Naive thymus-derived CD4-positive, alpha-beta T cell (primary cell): Measurements from ENCODE around the gene PLD6. TPM values are rescaled to one million over a fixed set of nuclear protein-coding genes. Genes with fewer than 3 reads are reported as not detected.
A peak's percentile ranks its signal among the peaks of the same experiment; 100 is the strongest.

ENCODE experiments used
- ATAC-seq: fragments of 150-1000 bp; cut with Tn5 transposase; 2 replicates; pipeline ENCODE4 v1.10.0; 2021; ENCODE audit warnings: mild to moderate bottlenecking, moderate library complexity
- CTCF ChIA-PET: fragments of 350-600 bp; sonication (Branson Sonifier 250); formaldehyde crosslinking; loops from one replicate; lab custom pipeline; 2021; ENCODE audit warnings: antibody characterized with exemption; lab: Charles Lee
- POLR2A ChIA-PET: fragments of 350-600 bp; sonication (Branson Sonifier 250); formaldehyde crosslinking; loops from one replicate; lab custom pipeline; 2021; ENCODE audit warnings: antibody characterized with exemption, inconsistent platforms; lab: Charles Lee
- DNase-seq, 9 donors: peaks; one replicate each; pipeline versions ENCODE4 v3.0.0 to v3.0.0-alpha.2; 2020 to 2022; ENCODE audit warnings: mixed read lengths in 1 of 9
- H3K27ac ChIP-seq: one replicate; pipeline ENCODE4 v1.7.0; 2013; ENCODE audit warnings: mild to moderate bottlenecking, low read depth, low read length, moderate library complexity
- H3K27me3 ChIP-seq, 2 donors: one replicate each; pipeline ENCODE4 v1.7.0; 2013; ENCODE audit warnings: low read length in 2 of 2, mild to moderate bottlenecking in 2 of 2, moderate library complexity in 2 of 2; ENCODE audit not compliant: control insufficient read depth in 2 of 2, insufficient read depth in 2 of 2
- H3K36me3 ChIP-seq, 3 experiments: 1 replicate in 2 of 3; 2 replicates in 1 of 3; pipeline ENCODE4 v1.7.0; 2013; ENCODE audit warnings: low read length in 3 of 3, mild to moderate bottlenecking in 3 of 3, moderate library complexity in 1 of 3; ENCODE audit not compliant: insufficient read depth in 3 of 3, control insufficient read depth in 2 of 3
- H3K4me1 ChIP-seq, 2 donors: one replicate each; pipeline ENCODE4 v1.7.0; 2013; ENCODE audit warnings: low read length in 2 of 2, mild to moderate bottlenecking in 2 of 2, moderate library complexity in 1 of 2; ENCODE audit not compliant: control insufficient read depth in 2 of 2, insufficient read depth in 2 of 2
- H3K4me3 ChIP-seq: 2 replicates; pipeline ENCODE4 v1.7.0; 2013; ENCODE audit warnings: mild to moderate bottlenecking, low read length
- H3K9me3 ChIP-seq, 3 experiments: 1 replicate in 2 of 3; 2 replicates in 1 of 3; pipeline ENCODE4 v1.7.0; 2013; ENCODE audit warnings: low read length in 3 of 3; ENCODE audit not compliant: control insufficient read depth in 2 of 3
- H3K27ac Mint-ChIP-seq, 9 donors: one replicate each; pipeline ENCODE4 v1.8.0; 2020 to 2022; ENCODE audit warnings: mixed read lengths in 9 of 9, mild to moderate bottlenecking in 8 of 9, moderate library complexity in 5 of 9, inconsistent platforms in 2 of 9
- H3K27me3 Mint-ChIP-seq, 5 donors: one replicate each; pipeline ENCODE4 v1.8.0; 2021 to 2022; ENCODE audit warnings: mixed read lengths in 5 of 5, mild to moderate bottlenecking in 1 of 5
- H3K36me3 Mint-ChIP-seq, 5 donors: one replicate each; pipeline ENCODE4 v1.8.0; 2020 to 2022; ENCODE audit warnings: mixed read lengths in 5 of 5, mild to moderate bottlenecking in 3 of 5, inconsistent platforms in 1 of 5
- H3K4me1 Mint-ChIP-seq, 7 donors: one replicate each; pipeline ENCODE4 v1.8.0; 2020 to 2022; ENCODE audit warnings: mixed read lengths in 7 of 7, mild to moderate bottlenecking in 3 of 7, inconsistent platforms in 1 of 7
- H3K4me3 Mint-ChIP-seq, 10 donors: one replicate each; pipeline ENCODE4 v1.8.0; 2020 to 2022; ENCODE audit warnings: mild to moderate bottlenecking in 10 of 10, mixed read lengths in 10 of 10, moderate library complexity in 6 of 10, inconsistent platforms in 2 of 10
- H3K9me3 Mint-ChIP-seq, 11 donors: one replicate each; pipeline ENCODE4 v1.8.0; 2020 to 2022; ENCODE audit warnings: mixed read lengths in 11 of 11, mild to moderate bottlenecking in 4 of 11, inconsistent platforms in 1 of 11, moderate library complexity in 1 of 11
- intact Hi-C, 2 donors: fragments of 100-400 bp; cut with micrococcal nuclease; formaldehyde crosslinking; loops; one replicate each; pipeline ENCODE4 v1.15.1; 2023
- polyA plus RNA-seq, 2 donors: library from polyadenylated mRNA; unstranded; fragments of 300-500 nt; fragmentation: Illumina TruSeq; gene quantifications; one replicate each; pipeline ENCODE4 v1.2.3, GENCODE V29; 2021
- total RNA-seq, 6 experiments: library from RNA in 5 of 6; stranded (reverse) in 5 of 6; gene quantifications; 1 replicate in 5 of 6; 2 replicates in 1 of 6; pipeline ENCODE4 v1.2.3 and lab custom pipeline; 2021 to 2026

PLD6 gene
- total and polyA plus RNA-seq, 7 experiments from 2014 or later: 6.2 to 16.4 (median 12.1) TPM

GRCh38 chr17:17214646-17215436 lies 8.7 kb upstream of the PLD6 start:
- Mint-ChIP-seq H3K27me3 (no peaks in the 10 kb centered on the region), H3K4me3 (no peak overlapping the region), H3K9me3 (no peaks in the 10 kb centered on the region), H3K4me1 (peaks cover 0 to 2% (median 0%) of the 10 kb centered on the region in 7 donors), H3K36me3 (peaks cover 0 to 42% (median 10%) of the 10 kb centered on the region in 5 donors), H3K27ac (peak overlapping the region in 1 of 9 donors; percentile 58)
- H3K4me3 ChIP-seq: no peak overlapping the region
- ChIA-PET POLR2A (interaction anchor here (0.6 kb wide), 2 partner anchors 8 to 15 kb away, joined by 4 to 5 read pairs; no protein-coding TSS in a partner anchor), CTCF (no interaction called here)
- H3K4me1 ChIP-seq: no peaks in the 10 kb centered on the region
- no peaks in the 10 kb centered on the region for H3K27me3 ChIP-seq
- no peak for DNase-seq
- no peak overlapping the region for H3K27ac ChIP-seq
- intact Hi-C loops: no loop called here
- ATAC-seq: no peak
- H3K9me3 ChIP-seq: no peaks in the 10 kb centered on the region
- peaks cover 0 to 65% (median 14%) of the 10 kb centered on the region in 3 experiments for H3K36me3 ChIP-seq

GRCh38 chr17:17213775-17214174 lies 7.6 kb upstream of the PLD6 start:
- Histone ChIP-seq H3K36me3 (peaks cover 0 to 60% (median 12%) of the 10 kb centered on the region in 3 experiments), H3K4me1 (no peaks in the 10 kb centered on the region), H3K27ac (no peak overlapping the region), H3K27me3 (no peaks in the 10 kb centered on the region), H3K4me3 (no peak overlapping the region), H3K9me3 (no peaks in the 10 kb centered on the region)
- DNase-seq (no peak), ATAC-seq (no peak)
- no peak overlapping the region for H3K27ac Mint-ChIP-seq
- no peaks in the 10 kb centered on the region for H3K9me3 Mint-ChIP-seq
- POLR2A ChIA-PET: no interaction called here
- H3K27me3 Mint-ChIP-seq: no peaks in the 10 kb centered on the region
- intact Hi-C loops: no loop called here
- H3K4me1 Mint-ChIP-seq: no peaks in the 10 kb centered on the region
- peaks cover 0 to 42% (median 10%) of the 10 kb centered on the region in 5 donors for H3K36me3 Mint-ChIP-seq
- CTCF ChIA-PET: no interaction called here
- no peak overlapping the region for H3K4me3 Mint-ChIP-seq

GRCh38 chr17:17207998-17208397 lies 1.9 kb upstream of the PLD6 start:
- POLR2A ChIA-PET: interaction anchor here (0.7 to 4.2 kb wide), 3 partner anchors 15 to 33 kb away, joined by 3 to 30 read pairs (median 16); no protein-coding TSS in a partner anchor
- H3K9me3 ChIP-seq: no peaks in the 10 kb centered on the region
- peaks cover 0 to 6% (median 0%) of the 10 kb centered on the region in 11 donors for H3K9me3 Mint-ChIP-seq
- H3K36me3 ChIP-seq: peaks cover 0 to 13% (median 0%) of the 10 kb centered on the region in 3 experiments
- peaks cover 0 to 13% (median 4%) of the 10 kb centered on the region in 5 donors for H3K36me3 Mint-ChIP-seq
- no peak overlapping the region for H3K4me3 ChIP-seq
- intact Hi-C loops: loop anchor here (5.0 to 10.0 kb wide), 5 partner anchors 53 to 991 kb away; partner anchors contain the start of genes DRC3 (in 1 of the 2), NCOR1 (in 1 of the 2), PIGL (in 1 of the 2) and TOM1L2 (in 1 of the 2)
- H3K4me3 Mint-ChIP-seq: peak overlapping the region in 1 of 10 donors; percentile 16
- no peak for DNase-seq
- no peak for ATAC-seq
- no peak overlapping the region for H3K27ac ChIP-seq
- peaks cover 12 to 29% (median 19%) of the 10 kb centered on the region in 7 donors for H3K4me1 Mint-ChIP-seq
- peaks cover 17 to 30% of the 10 kb centered on the region in 2 donors for H3K4me1 ChIP-seq
- no peaks in the 10 kb centered on the region for H3K27me3 ChIP-seq
- CTCF ChIA-PET: interaction anchor here (0.6 to 1.4 kb wide), 2 partner anchors 53 to 66 kb away, joined by 3 to 5 read pairs; no protein-coding TSS in a partner anchor
- peak overlapping the region in 5 of 9 donors; percentile 34 to 75 (median 58) for H3K27ac Mint-ChIP-seq
- H3K27me3 Mint-ChIP-seq: no peaks in the 10 kb centered on the region

GRCh38 chr17:17206913-17207335 lies 791 bp upstream of the PLD6 start:
- Histone ChIP-seq H3K27me3 (no peaks in the 10 kb centered on the region), H3K9me3 (no peaks in the 10 kb centered on the region), H3K4me1 (peaks cover 17 to 30% of the 10 kb centered on the region in 2 donors), H3K27ac (peak overlapping the region; percentile 70), H3K4me3 (no peak overlapping the region), H3K36me3 (peaks cover 0 to 19% (median 0%) of the 10 kb centered on the region in 3 experiments)
- no peak for ATAC-seq
- Mint-ChIP-seq H3K27me3 (no peaks in the 10 kb centered on the region), H3K36me3 (peaks cover 0 to 19% (median 10%) of the 10 kb centered on the region in 5 donors), H3K9me3 (peaks cover 0 to 6% (median 0%) of the 10 kb centered on the region in 11 donors), H3K4me1 (peaks cover 12 to 32% (median 19%) of the 10 kb centered on the region in 7 donors), H3K4me3 (peak overlapping the region; percentile 41 to 89 (median 64)), H3K27ac (peak overlapping the region; percentile 29 to 91 (median 80))
- CTCF ChIA-PET: interaction anchor here (1.4 kb wide), 1 partner anchor 65 kb away, joined by 5 read pairs; no protein-coding TSS in a partner anchor
- DNase-seq: no peak
- intact Hi-C loops: loop anchor here (1.0 to 10.0 kb wide), 9 partner anchors 25 to 990 kb away; partner anchors contain the start of genes FLCN (in 2 of the 2), COPS3 (in 1 of the 2), DRC3 (in 1 of the 2) and MPRIP (in 1 of the 2)
- POLR2A ChIA-PET: interaction anchor here (0.7 to 4.2 kb wide), 7 partner anchors 8 to 32 kb away, joined by 3 to 30 read pairs (median 5); partner anchors contain the start of gene FLCN

GRCh38 chr17:17205368-17206123 lies 587 bp downstream of the PLD6 start:
- H3K36me3 ChIP-seq: peaks cover 0 to 22% (median 0%) of the 10 kb centered on the region in 3 experiments
- peak overlapping the region; percentile 43 to 96 (median 91) for H3K27ac Mint-ChIP-seq
- H3K4me1 Mint-ChIP-seq: peaks cover 17 to 32% (median 19%) of the 10 kb centered on the region in 7 donors
- CTCF ChIA-PET: no interaction called here
- ATAC-seq: peak; percentile 23
- peak overlapping the region; percentile 68 for H3K4me3 ChIP-seq
- H3K27me3 ChIP-seq: no peaks in the 10 kb centered on the region
- peak overlapping the region; percentile 87 to 93 (median 89) for H3K4me3 Mint-ChIP-seq
- H3K36me3 Mint-ChIP-seq: peaks cover 0 to 24% (median 11%) of the 10 kb centered on the region in 5 donors
- H3K9me3 ChIP-seq: no peaks in the 10 kb centered on the region
- peaks cover 17 to 30% of the 10 kb centered on the region in 2 donors for H3K4me1 ChIP-seq
- peak; percentile 28 to 60 (median 42) for DNase-seq
- H3K27me3 Mint-ChIP-seq: no peaks in the 10 kb centered on the region
- H3K9me3 Mint-ChIP-seq: peaks cover 0 to 6% (median 0%) of the 10 kb centered on the region in 11 donors
- H3K27ac ChIP-seq: peak overlapping the region; percentile 70
- POLR2A ChIA-PET: interaction anchor here (0.6 to 4.2 kb wide), 10 partner anchors 13 to 385 kb away, joined by 3 to 16 read pairs (median 4); partner anchors contain the start of gene FLCN
- intact Hi-C loops: loop anchor here (1.0 to 10.0 kb wide), 11 partner anchors 23 to 988 kb away; partner anchors contain the start of genes FLCN (in 2 of the 2), COPS3 (in 1 of the 2), DRC3 (in 1 of the 2) and MPRIP (in 1 of the 2)
